PC-3 (cell line): Measurements from ENCODE around the gene DTNB.

Experiments used
- EZH2 ChIP-seq: fragments of 300-600 bp; sonication (generic); IDR thresholded peaks from one replicate; pipeline ENCODE4 v1.6.1; 2017; ENCODE audit warnings: antibody characterized with exemption, mild to moderate bottlenecking, low read length; ENCODE audit not compliant: unreplicated experiment
- EZH2phosphoT487 ChIP-seq: fragments of 300-600 bp; sonication (generic); IDR thresholded peaks from 2 replicates; pipeline ENCODE4 v1.6.1; 2018; ENCODE audit warnings: mild to moderate bottlenecking, antibody characterized with exemption, low read length, borderline replicate concordance
- TF ChIP-seq, protein P1 (sequence below): fragments of 300-600 bp; sonication (generic); conservative IDR thresholded peaks from 2 replicates; pipeline ENCODE4 v1.5.1; 2017; ENCODE audit warnings: antibody characterized with exemption, low read depth, mild to moderate bottlenecking, low read length

DNA sequence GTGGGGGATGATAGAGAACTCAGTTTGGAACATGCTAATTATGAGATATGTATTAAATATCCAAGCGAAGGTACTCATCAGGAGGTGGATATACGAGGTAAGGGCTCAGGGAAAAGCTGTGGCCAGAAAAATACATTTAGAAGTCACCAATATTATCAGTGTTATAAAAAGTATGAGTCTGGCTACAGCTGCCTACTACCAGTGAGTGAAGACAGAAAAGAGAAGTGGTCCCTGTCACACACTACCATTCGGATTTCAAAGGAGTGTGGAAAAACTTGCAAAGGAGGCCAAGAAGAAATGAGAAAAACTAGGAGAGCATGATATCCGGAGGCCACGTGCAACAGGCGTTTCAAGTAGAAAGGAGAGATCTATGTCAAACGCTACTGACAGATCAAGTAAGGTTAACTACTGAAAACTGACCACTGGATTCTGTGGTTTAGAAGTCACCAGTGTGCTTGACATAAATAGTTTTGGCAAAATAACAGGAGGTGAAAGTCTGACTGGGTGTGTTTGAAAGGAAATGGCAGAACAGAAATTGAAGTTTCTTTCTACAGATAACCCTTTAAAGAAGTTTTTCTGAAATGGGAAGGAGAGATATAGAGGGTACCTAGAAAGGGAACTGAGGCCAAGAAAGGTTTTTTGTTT, 213.0 kb downstream of the DTNB start:
- TF ChIP-seq EZH2 = no peak
- TF ChIP-seq, protein P1, sequence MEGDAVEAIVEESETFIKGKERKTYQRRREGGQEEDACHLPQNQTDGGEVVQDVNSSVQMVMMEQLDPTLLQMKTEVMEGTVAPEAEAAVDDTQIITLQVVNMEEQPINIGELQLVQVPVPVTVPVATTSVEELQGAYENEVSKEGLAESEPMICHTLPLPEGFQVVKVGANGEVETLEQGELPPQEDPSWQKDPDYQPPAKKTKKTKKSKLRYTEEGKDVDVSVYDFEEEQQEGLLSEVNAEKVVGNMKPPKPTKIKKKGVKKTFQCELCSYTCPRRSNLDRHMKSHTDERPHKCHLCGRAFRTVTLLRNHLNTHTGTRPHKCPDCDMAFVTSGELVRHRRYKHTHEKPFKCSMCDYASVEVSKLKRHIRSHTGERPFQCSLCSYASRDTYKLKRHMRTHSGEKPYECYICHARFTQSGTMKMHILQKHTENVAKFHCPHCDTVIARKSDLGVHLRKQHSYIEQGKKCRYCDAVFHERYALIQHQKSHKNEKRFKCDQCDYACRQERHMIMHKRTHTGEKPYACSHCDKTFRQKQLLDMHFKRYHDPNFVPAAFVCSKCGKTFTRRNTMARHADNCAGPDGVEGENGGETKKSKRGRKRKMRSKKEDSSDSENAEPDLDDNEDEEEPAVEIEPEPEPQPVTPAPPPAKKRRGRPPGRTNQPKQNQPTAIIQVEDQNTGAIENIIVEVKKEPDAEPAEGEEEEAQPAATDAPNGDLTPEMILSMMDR = no peak
- TF ChIP-seq EZH2phosphoT487 = no peak
